ENCODE measurements around the gene MAP2K5. TPM values are rescaled to one million over a fixed set of nuclear protein-coding genes. Genes with fewer than 3 reads are reported as not detected.

MAP2K5 gene
- total RNA-seq, 2 donors from 2014 or later = 7.4 to 10.2 TPM

DNA sequence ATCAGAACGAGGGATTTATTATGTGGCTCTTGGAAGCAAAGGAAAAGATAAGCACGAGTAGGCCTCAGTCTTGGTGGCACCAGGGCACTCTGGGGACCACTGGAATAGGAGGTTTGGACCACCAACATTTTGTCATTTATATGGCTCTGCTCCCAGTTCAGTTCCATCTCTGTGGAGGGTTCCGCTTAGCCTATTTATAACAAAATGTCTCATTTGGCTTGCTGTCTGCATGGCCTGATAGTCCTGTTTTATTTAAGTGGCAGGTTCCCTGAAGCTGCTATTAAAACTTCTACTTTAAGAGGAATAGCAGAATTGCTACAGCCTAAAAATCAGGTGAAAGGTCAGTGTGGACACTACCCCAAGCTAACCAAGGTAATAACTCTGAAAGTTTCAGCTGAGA, 27.2 kb downstream of the MAP2K5 start:
- Histone ChIP-seq H3K9me3 (no peaks in the 10 kb centered on the region), H3K4me1 (ENCODE audit: control insufficient read depth in 1 of 2, low read depth in 2 of 2) (no peaks in the 10 kb centered on the region), H3K4me3 (no peak overlapping the region), H3K27me3 (replicated peaks; ENCODE audit: insufficient read depth) (no peaks in the 10 kb centered on the region), H3K36me3 (no peaks in the 10 kb centered on the region), H3K27ac (no peak overlapping the region)
- TF ChIP-seq, protein P1, sequence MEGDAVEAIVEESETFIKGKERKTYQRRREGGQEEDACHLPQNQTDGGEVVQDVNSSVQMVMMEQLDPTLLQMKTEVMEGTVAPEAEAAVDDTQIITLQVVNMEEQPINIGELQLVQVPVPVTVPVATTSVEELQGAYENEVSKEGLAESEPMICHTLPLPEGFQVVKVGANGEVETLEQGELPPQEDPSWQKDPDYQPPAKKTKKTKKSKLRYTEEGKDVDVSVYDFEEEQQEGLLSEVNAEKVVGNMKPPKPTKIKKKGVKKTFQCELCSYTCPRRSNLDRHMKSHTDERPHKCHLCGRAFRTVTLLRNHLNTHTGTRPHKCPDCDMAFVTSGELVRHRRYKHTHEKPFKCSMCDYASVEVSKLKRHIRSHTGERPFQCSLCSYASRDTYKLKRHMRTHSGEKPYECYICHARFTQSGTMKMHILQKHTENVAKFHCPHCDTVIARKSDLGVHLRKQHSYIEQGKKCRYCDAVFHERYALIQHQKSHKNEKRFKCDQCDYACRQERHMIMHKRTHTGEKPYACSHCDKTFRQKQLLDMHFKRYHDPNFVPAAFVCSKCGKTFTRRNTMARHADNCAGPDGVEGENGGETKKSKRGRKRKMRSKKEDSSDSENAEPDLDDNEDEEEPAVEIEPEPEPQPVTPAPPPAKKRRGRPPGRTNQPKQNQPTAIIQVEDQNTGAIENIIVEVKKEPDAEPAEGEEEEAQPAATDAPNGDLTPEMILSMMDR (IDR thresholded peaks at IDR 0.05) = no peak
- no peak for ATAC-seq (ENCODE audit: insufficient number of reproducible peaks, low FRiP score, low read depth)
- no peak for DNase-seq (ENCODE audit: low spot score)

DNA sequence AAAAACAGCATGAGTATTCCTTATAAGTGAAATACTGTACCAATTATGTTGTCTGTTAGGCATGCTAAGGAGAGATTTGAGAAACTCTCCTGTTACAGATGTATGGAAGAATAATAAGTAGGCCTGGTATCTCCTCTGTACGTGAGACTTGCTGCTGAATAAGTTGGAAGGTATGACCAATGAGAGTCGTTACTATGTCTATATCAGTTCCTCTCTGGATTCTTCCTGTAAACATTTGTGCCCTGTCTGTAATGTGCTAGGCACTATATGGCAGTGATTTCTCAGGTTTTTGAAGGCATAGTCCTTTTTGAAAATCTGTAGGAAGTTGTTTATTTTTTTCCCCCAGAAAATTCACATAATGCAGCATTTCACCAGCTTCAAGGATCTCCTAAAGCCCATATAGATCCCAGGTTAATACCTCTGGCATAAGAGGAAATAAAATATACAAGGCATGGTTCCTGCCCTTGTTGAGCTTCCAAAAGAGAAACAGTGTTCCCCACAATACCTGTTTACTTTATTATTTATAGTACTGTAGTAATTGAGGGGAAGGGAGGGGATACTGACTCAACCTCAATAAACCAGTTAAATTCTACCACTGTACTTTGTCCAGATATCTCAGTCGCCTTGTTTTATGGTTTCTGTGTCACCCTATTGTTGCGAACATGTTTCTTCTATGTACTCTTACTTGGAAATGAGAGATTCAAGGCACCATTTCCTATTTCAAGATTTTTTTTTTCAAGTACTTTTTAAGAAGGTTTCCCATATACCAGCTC, 28.6 kb downstream of the MAP2K5 start:
- Histone ChIP-seq H3K4me1 (ENCODE audit: control insufficient read depth in 1 of 2, low read depth in 2 of 2) (no peaks in the 10 kb centered on the region), H3K4me3 (no peak overlapping the region), H3K9me3 (no peaks in the 10 kb centered on the region), H3K27ac (no peak overlapping the region), H3K36me3 (no peaks in the 10 kb centered on the region), H3K27me3 (replicated peaks; ENCODE audit: insufficient read depth) (no peaks in the 10 kb centered on the region)
- TF ChIP-seq, protein P1 (IDR thresholded peaks at IDR 0.05) = no peak
- ATAC-seq (ENCODE audit: insufficient number of reproducible peaks, low FRiP score, low read depth) (no peak), DNase-seq (ENCODE audit: low spot score) (no peak)

DNA sequence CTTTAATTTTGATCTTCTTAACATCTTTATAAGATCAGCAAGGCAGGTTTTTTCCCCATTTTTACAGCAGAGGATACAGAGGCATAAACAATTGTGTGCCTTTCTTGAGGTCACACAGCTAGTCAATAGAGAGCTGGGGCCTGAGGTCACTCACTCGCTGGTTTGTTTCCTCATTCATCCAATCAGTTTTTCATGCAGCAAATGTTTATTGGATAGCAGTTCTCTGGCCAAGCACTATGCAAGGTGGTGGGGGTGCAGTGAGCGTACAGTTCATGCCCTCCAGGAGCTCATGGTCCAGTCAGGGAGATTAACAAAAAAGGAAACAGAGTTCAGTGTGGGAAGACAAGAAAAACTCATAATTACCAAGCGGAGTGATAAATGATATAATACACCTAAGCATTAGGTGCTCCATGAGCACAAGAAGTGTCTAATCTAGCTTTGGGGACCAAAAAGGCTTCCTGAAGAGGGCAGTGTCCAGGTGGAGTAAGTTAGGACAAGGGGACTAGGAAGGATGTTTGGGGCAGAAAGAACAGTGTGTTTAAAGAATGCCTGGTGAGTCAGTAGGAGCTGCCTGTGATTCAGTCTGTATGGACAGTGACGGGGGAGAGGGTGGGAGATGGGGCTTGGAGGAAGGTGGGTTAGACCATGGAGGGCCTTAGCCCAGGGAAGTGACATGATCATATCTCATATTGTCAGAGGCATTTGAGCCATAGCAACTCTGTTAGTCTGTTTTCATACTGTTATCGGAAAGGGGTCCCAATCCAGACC, 29.3 kb downstream of the MAP2K5 start:
- DNase-seq (ENCODE audit: low spot score) = no peak
- no peak overlapping the region for H3K4me3 ChIP-seq
- H3K27ac ChIP-seq = no peak overlapping the region
- no peaks in the 10 kb centered on the region for H3K9me3 ChIP-seq
- H3K36me3 ChIP-seq = no peaks in the 10 kb centered on the region
- H3K4me1 ChIP-seq (ENCODE audit: control insufficient read depth in 1 of 2, low read depth in 2 of 2) = no peaks in the 10 kb centered on the region
- no peak for ATAC-seq (ENCODE audit: insufficient number of reproducible peaks, low FRiP score, low read depth)
- no peaks in the 10 kb centered on the region for H3K27me3 ChIP-seq (replicated peaks; ENCODE audit: insufficient read depth)
- TF ChIP-seq, protein P1 (IDR thresholded peaks at IDR 0.05) = no peak

DNA sequence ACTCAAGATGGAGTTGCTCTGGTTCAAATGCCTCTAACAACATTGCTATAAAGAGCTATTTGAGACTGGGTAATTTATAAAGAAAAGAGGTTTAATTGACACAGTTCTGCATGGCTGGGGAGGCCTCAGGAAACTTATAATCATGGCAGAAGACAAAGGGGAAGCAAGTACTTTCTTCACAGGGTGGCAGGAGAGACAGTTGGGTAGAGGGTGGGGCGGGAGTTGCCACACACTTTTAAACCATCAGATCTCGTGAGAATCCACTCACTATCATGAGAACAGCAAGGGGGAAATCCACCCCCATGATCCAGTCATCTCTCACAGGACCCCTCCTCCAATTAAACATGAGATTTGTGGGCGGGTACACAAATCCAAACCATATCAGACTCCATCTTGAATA, 30.7 kb downstream of the MAP2K5 start:
- Histone ChIP-seq H3K4me3 (no peak overlapping the region), H3K4me1 (ENCODE audit: control insufficient read depth in 1 of 2, low read depth in 2 of 2) (no peaks in the 10 kb centered on the region), H3K36me3 (no peaks in the 10 kb centered on the region), H3K27me3 (replicated peaks; ENCODE audit: insufficient read depth) (no peaks in the 10 kb centered on the region), H3K27ac (no peak overlapping the region), H3K9me3 (no peaks in the 10 kb centered on the region)
- no peak for DNase-seq (ENCODE audit: low spot score)
- TF ChIP-seq, protein P1 (IDR thresholded peaks at IDR 0.05) = no peak
- ATAC-seq (ENCODE audit: insufficient number of reproducible peaks, low FRiP score, low read depth) = no peak

DNA sequence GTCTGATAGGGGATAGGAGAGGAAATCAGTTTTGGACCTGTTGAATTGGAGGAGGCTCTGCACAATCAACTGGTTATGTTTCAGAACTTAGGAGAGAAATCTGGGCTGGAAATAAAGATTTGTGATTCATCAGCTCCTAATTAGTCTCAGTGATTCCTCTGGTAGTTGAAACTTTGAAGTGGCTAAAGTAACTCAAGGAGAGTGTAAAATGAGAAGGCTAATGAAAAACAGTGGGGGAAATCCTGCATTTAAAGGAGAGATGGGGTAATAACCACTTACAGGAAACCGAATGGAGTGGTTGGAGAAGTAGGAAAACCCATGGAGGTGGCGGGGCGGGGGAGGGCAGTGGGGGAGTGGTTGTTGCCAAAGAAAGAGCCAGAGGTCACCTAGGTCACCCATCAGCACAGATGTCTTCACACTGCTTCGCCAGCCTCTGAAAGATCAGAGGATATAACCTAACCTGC, 32.6 kb downstream of the MAP2K5 start:
- DNase-seq (ENCODE audit: low spot score) = no peak
- ATAC-seq (ENCODE audit: insufficient number of reproducible peaks, low FRiP score, low read depth) = no peak
- H3K27me3 ChIP-seq (replicated peaks; ENCODE audit: insufficient read depth) = no peaks in the 10 kb centered on the region
- no peaks in the 10 kb centered on the region for H3K9me3 ChIP-seq
- H3K4me1 ChIP-seq (ENCODE audit: control insufficient read depth in 1 of 2, low read depth in 2 of 2) = no peaks in the 10 kb centered on the region
- TF ChIP-seq, protein P1 (IDR thresholded peaks at IDR 0.05) = no peak
- H3K27ac ChIP-seq = no peak overlapping the region
- H3K36me3 ChIP-seq = no peaks in the 10 kb centered on the region
- H3K4me3 ChIP-seq = no peak overlapping the region
